ENCODE measurements around the gene HNF4A.

The HNF4A gene

GRCh38 chr20:44406572-44407137 is 51.2 kb downstream of the HNF4A start:
- DNase-seq (ENCODE audit: low read depth): no peak

- no peak for DNase-seq (ENCODE audit: low read depth)
These were observed 52.1 kb downstream of the HNF4A start for GRCh38 chr20:44407402-44408184.

GRCh38 chr20:44409132-44409600 is 53.7 kb downstream of the HNF4A start:
- peak; percentile 73 for DNase-seq (ENCODE audit: low read depth)

- no peak for DNase-seq (ENCODE audit: low read depth)
These were observed 55.1 kb downstream of the HNF4A start for GRCh38 chr20:44410583-44411019.

- no peak for DNase-seq (ENCODE audit: low read depth)
These were observed 55.7 kb downstream of the HNF4A start for GRCh38 chr20:44411020-44411756.

GRCh38 chr20:44411757-44412401 is 56.4 kb downstream of the HNF4A start:
- no peak for DNase-seq (ENCODE audit: low read depth)

- DNase-seq (ENCODE audit: low read depth): no peak
These were observed 57.1 kb downstream of the HNF4A start for GRCh38 chr20:44412402-44413144.

GRCh38 chr20:44413575-44414345 is 58.3 kb downstream of the HNF4A start:
- no peak for DNase-seq (ENCODE audit: low read depth)

- no peak for DNase-seq (ENCODE audit: low read depth)
These were observed 58.8 kb downstream of the HNF4A start for GRCh38 chr20:44414346-44414714.

- no peak for DNase-seq (ENCODE audit: low read depth)
These were observed 59.3 kb downstream of the HNF4A start for GRCh38 chr20:44414808-44415207.

- DNase-seq (ENCODE audit: low read depth): no peak
These were observed 60.6 kb downstream of the HNF4A start for GRCh38 chr20:44415833-44416715.

- no peak for DNase-seq (ENCODE audit: low read depth)
These were observed 62.8 kb downstream of the HNF4A start for GRCh38 chr20:44418069-44418905.

- DNase-seq (ENCODE audit: low read depth): no peak
These were observed 63.8 kb downstream of the HNF4A start for GRCh38 chr20:44419131-44419844.

GRCh38 chr20:44420497-44420896 is 65.0 kb downstream of the HNF4A start:
- DNase-seq (ENCODE audit: low read depth): no peak

GRCh38 chr20:44422083-44422482 is 66.6 kb downstream of the HNF4A start:
- DNase-seq (ENCODE audit: low read depth): no peak

GRCh38 chr20:44423480-44423879 is 68.0 kb downstream of the HNF4A start:
- no peak for DNase-seq (ENCODE audit: low read depth)

- DNase-seq (ENCODE audit: low read depth): no peak
These were observed 68.6 kb downstream of the HNF4A start for GRCh38 chr20:44424039-44424495.

- no peak for DNase-seq (ENCODE audit: low read depth)
These were observed 70.4 kb downstream of the HNF4A start for GRCh38 chr20:44425923-44426322.
